CD8-positive, alpha-beta memory T cell (primary cell): Measurements from ENCODE around the gene HSPB7. TPM values are rescaled to one million over a fixed set of nuclear protein-coding genes. Genes with fewer than 3 reads are reported as not detected.

Experiments
- CTCF ChIA-PET: fragments of 350-600 bp; sonication (Branson Sonifier 250); formaldehyde crosslinking; loops from one replicate; lab custom pipeline; 2021; ENCODE audit warnings: antibody characterized with exemption; lab: Charles Lee
- POLR2A ChIA-PET: fragments of 350-600 bp; sonication (Branson Sonifier 250); formaldehyde crosslinking; loops from one replicate; lab custom pipeline; 2021; ENCODE audit warnings: antibody characterized with exemption; lab: Charles Lee
- DNase-seq, 5 donors: peaks; one replicate each; pipeline versions ENCODE4 v3.0.0 to v3.0.0-alpha.2; 2020 to 2022; ENCODE audit warnings: mixed read lengths in 1 of 5
- H3K27ac ChIP-seq: one replicate; pipeline ENCODE4 v1.7.0; 2013; ENCODE audit warnings: low read depth, mild to moderate bottlenecking, low read length, moderate library complexity
- H3K27me3 ChIP-seq: 2 replicates; pipeline ENCODE4 v1.7.0; 2013; ENCODE audit warnings: low read length, mild to moderate bottlenecking; ENCODE audit not compliant: insufficient read depth, poor library complexity, severe bottlenecking
- H3K36me3 ChIP-seq: 2 replicates; pipeline ENCODE4 v1.7.0; 2013; ENCODE audit warnings: mild to moderate bottlenecking, low read length, moderate library complexity; ENCODE audit not compliant: insufficient read depth
- H3K4me1 ChIP-seq: 2 replicates; pipeline ENCODE4 v1.7.0; 2013; ENCODE audit warnings: mild to moderate bottlenecking, low read length, moderate library complexity; ENCODE audit not compliant: insufficient read depth
- H3K4me3 ChIP-seq: 2 replicates; pipeline ENCODE4 v1.7.0; 2013; ENCODE audit warnings: mild to moderate bottlenecking, low read length
- H3K9me3 ChIP-seq: 2 replicates; pipeline ENCODE4 v1.7.0; 2013; ENCODE audit warnings: mild to moderate bottlenecking, low read length
- H3K27ac Mint-ChIP-seq, 8 donors: one replicate each; pipeline ENCODE4 v1.8.0; 2020 to 2021; ENCODE audit warnings: mixed read lengths in 8 of 8, mild to moderate bottlenecking in 6 of 8, inconsistent platforms in 3 of 8, moderate library complexity in 3 of 8
- H3K27me3 Mint-ChIP-seq, 2 donors: one replicate each; pipeline ENCODE4 v1.8.0; 2020 to 2021; ENCODE audit warnings: mixed read lengths in 2 of 2, mild to moderate bottlenecking in 1 of 2, moderate library complexity in 1 of 2
- H3K36me3 Mint-ChIP-seq, 3 donors: one replicate each; pipeline ENCODE4 v1.8.0; 2020 to 2021; ENCODE audit warnings: mixed read lengths in 3 of 3, inconsistent platforms in 1 of 3, mild to moderate bottlenecking in 1 of 3
- H3K4me1 Mint-ChIP-seq, 3 donors: one replicate each; pipeline ENCODE4 v1.8.0; 2020 to 2021; ENCODE audit warnings: mixed read lengths in 3 of 3, inconsistent platforms in 1 of 3, mild to moderate bottlenecking in 1 of 3
- H3K4me3 Mint-ChIP-seq, 7 donors: one replicate each; pipeline ENCODE4 v1.8.0; 2020 to 2021; ENCODE audit warnings: mixed read lengths in 7 of 7, mild to moderate bottlenecking in 6 of 7, moderate library complexity in 4 of 7, inconsistent platforms in 2 of 7
- H3K9me3 Mint-ChIP-seq, 5 donors: one replicate each; pipeline ENCODE4 v1.8.0; 2020 to 2022; ENCODE audit warnings: mixed read lengths in 5 of 5, mild to moderate bottlenecking in 3 of 5, moderate library complexity in 2 of 5, inconsistent platforms in 1 of 5
- polyA plus RNA-seq: library from polyadenylated mRNA; unstranded; fragments of 300-500 nt; fragmentation: Illumina TruSeq; gene quantifications from one replicate; pipeline ENCODE4 v1.2.3, GENCODE V29; 2021
- total RNA-seq, 2 experiments: library from RNA; stranded (reverse); gene quantifications; one replicate each; pipeline ENCODE4 v1.2.3, GENCODE V29; 2021

The HSPB7 gene
- total and polyA plus RNA-seq, 3 experiments from 2014 or later = not detected

- Mint-ChIP-seq H3K36me3 (no peaks in the 10 kb centered on the region), H3K4me3 (peak overlapping the region in 6 of 7 donors; percentile 5 to 70 (median 23)), H3K27me3 (peaks cover 17 to 35% of the 10 kb centered on the region in 2 donors), H3K27ac (no peak overlapping the region), H3K9me3 (no peaks in the 10 kb centered on the region), H3K4me1 (peaks cover 0 to 3% (median 0%) of the 10 kb centered on the region in 3 donors)
- Histone ChIP-seq H3K9me3 (no peaks in the 10 kb centered on the region), H3K27me3 (peaks cover 5% of the 10 kb centered on the region), H3K36me3 (no peaks in the 10 kb centered on the region), H3K4me3 (peak overlapping the region; percentile 22), H3K4me1 (peaks cover 9% of the 10 kb centered on the region), H3K27ac (peak overlapping the region; percentile 24)
- CTCF ChIA-PET = interaction anchor here (1.2 kb wide), 1 partner anchor 10 kb away, joined by 3 read pairs; no protein-coding TSS in a partner anchor
- POLR2A ChIA-PET = interaction anchor here (0.5 kb wide), 1 partner anchor 47 kb away, joined by 5 read pairs; no protein-coding TSS in a partner anchor
- DNase-seq = no peak
Measured at GRCh38 chr1:16011936-16012589, 5.8 kb downstream of the HSPB7 start.

- no peak overlapping the region for H3K4me3 ChIP-seq
- Mint-ChIP-seq H3K9me3 (no peaks in the 10 kb centered on the region), H3K27ac (no peak overlapping the region), H3K4me3 (no peak overlapping the region), H3K4me1 (peaks cover 0 to 3% (median 0%) of the 10 kb centered on the region in 3 donors), H3K36me3 (no peaks in the 10 kb centered on the region), H3K27me3 (peaks cover 17 to 35% of the 10 kb centered on the region in 2 donors)
- H3K36me3 ChIP-seq = no peaks in the 10 kb centered on the region
- H3K27ac ChIP-seq = no peak overlapping the region
- H3K27me3 ChIP-seq = peaks cover 5% of the 10 kb centered on the region
- ChIA-PET POLR2A (no interaction called here), CTCF (no interaction called here)
- no peak for DNase-seq
- H3K9me3 ChIP-seq = no peaks in the 10 kb centered on the region
- H3K4me1 ChIP-seq = peaks cover 9% of the 10 kb centered on the region
Measured at GRCh38 chr1:16010837-16011236, 7.0 kb downstream of the HSPB7 start.

- Mint-ChIP-seq H3K36me3 (no peaks in the 10 kb centered on the region), H3K4me1 (peaks cover 0 to 3% (median 0%) of the 10 kb centered on the region in 3 donors), H3K4me3 (no peak overlapping the region), H3K27ac (no peak overlapping the region), H3K27me3 (peaks cover 17 to 27% of the 10 kb centered on the region in 2 donors), H3K9me3 (no peaks in the 10 kb centered on the region)
- Histone ChIP-seq H3K27ac (no peak overlapping the region), H3K4me3 (no peak overlapping the region), H3K27me3 (peaks cover 5% of the 10 kb centered on the region), H3K9me3 (no peaks in the 10 kb centered on the region), H3K36me3 (no peaks in the 10 kb centered on the region), H3K4me1 (peaks cover 9% of the 10 kb centered on the region)
- ChIA-PET CTCF (interaction anchor here (0.6 to 2.2 kb wide), 9 partner anchors 9 to 415 kb away, joined by 3 to 5 read pairs (median 3); no protein-coding TSS in a partner anchor), POLR2A (interaction anchor here (0.6 kb wide), 1 partner anchor 176 kb away, joined by 3 read pairs; no protein-coding TSS in a partner anchor)
- no peak for DNase-seq
Measured at GRCh38 chr1:16009678-16010077, 8.2 kb downstream of the HSPB7 start.

GRCh38 chr1:16009030-16009460 lies 8.8 kb downstream of the HSPB7 start:
- H3K27me3 Mint-ChIP-seq = peaks cover 14 to 20% of the 10 kb centered on the region in 2 donors
- H3K4me1 Mint-ChIP-seq = peaks cover 0 to 3% (median 0%) of the 10 kb centered on the region in 3 donors
- H3K4me3 Mint-ChIP-seq = no peak overlapping the region
- no peaks in the 10 kb centered on the region for H3K9me3 Mint-ChIP-seq
- Histone ChIP-seq H3K4me1 (peaks cover 9% of the 10 kb centered on the region), H3K36me3 (no peaks in the 10 kb centered on the region), H3K9me3 (no peaks in the 10 kb centered on the region), H3K27me3 (peaks cover 5% of the 10 kb centered on the region), H3K4me3 (no peak overlapping the region), H3K27ac (no peak overlapping the region)
- DNase-seq = peak; percentile 49 to 81 (median 62)
- ChIA-PET POLR2A (interaction anchor here (0.7 kb wide), 1 partner anchor 218 kb away, joined by 3 read pairs; no protein-coding TSS in a partner anchor), CTCF (interaction anchor here (0.6 to 2.2 kb wide), 8 partner anchors 9 to 194 kb away, joined by 3 to 5 read pairs (median 3); no protein-coding TSS in a partner anchor)
- H3K27ac Mint-ChIP-seq = no peak overlapping the region
- H3K36me3 Mint-ChIP-seq = no peaks in the 10 kb centered on the region

GRCh38 chr1:16007671-16008341 lies 10.0 kb downstream of the HSPB7 start:
- H3K27ac Mint-ChIP-seq = peak overlapping the region in 1 of 8 donors; percentile 8
- ChIA-PET POLR2A (no interaction called here), CTCF (interaction anchor here (1.1 to 2.2 kb wide), 4 partner anchors 13 to 237 kb away, joined by 3 to 5 read pairs (median 4); no protein-coding TSS in a partner anchor)
- Histone ChIP-seq H3K4me3 (no peak overlapping the region), H3K36me3 (no peaks in the 10 kb centered on the region), H3K27me3 (no peaks in the 10 kb centered on the region), H3K4me1 (peaks cover 6% of the 10 kb centered on the region), H3K9me3 (no peaks in the 10 kb centered on the region), H3K27ac (no peak overlapping the region)
- H3K4me3 Mint-ChIP-seq = no peak overlapping the region
- peaks cover 13 to 14% of the 10 kb centered on the region in 2 donors for H3K27me3 Mint-ChIP-seq
- H3K36me3 Mint-ChIP-seq = no peaks in the 10 kb centered on the region
- peaks cover 0 to 3% (median 0%) of the 10 kb centered on the region in 3 donors for H3K4me1 Mint-ChIP-seq
- DNase-seq = no peak
- no peaks in the 10 kb centered on the region for H3K9me3 Mint-ChIP-seq

- ChIA-PET POLR2A (no interaction called here), CTCF (interaction anchor here (1.2 to 1.6 kb wide), 3 partner anchors 12 to 238 kb away, joined by 3 to 4 read pairs (median 3); no protein-coding TSS in a partner anchor)
- Histone ChIP-seq H3K27me3 (no peaks in the 10 kb centered on the region), H3K4me3 (no peak overlapping the region), H3K9me3 (no peaks in the 10 kb centered on the region), H3K36me3 (no peaks in the 10 kb centered on the region), H3K4me1 (no peaks in the 10 kb centered on the region), H3K27ac (no peak overlapping the region)
- H3K4me1 Mint-ChIP-seq = no peaks in the 10 kb centered on the region
- no peaks in the 10 kb centered on the region for H3K36me3 Mint-ChIP-seq
- peaks cover 7 to 9% of the 10 kb centered on the region in 2 donors for H3K27me3 Mint-ChIP-seq
- H3K9me3 Mint-ChIP-seq = no peaks in the 10 kb centered on the region
- no peak overlapping the region for H3K27ac Mint-ChIP-seq
- no peak overlapping the region for H3K4me3 Mint-ChIP-seq
- DNase-seq = no peak
Measured at GRCh38 chr1:16006552-16007485, 11.0 kb downstream of the HSPB7 start.

- Mint-ChIP-seq H3K4me1 (no peaks in the 10 kb centered on the region), H3K27ac (no peak overlapping the region), H3K9me3 (no peaks in the 10 kb centered on the region), H3K4me3 (no peak overlapping the region), H3K27me3 (peaks cover 3 to 9% of the 10 kb centered on the region in 2 donors), H3K36me3 (no peaks in the 10 kb centered on the region)
- H3K9me3 ChIP-seq = no peaks in the 10 kb centered on the region
- no peaks in the 10 kb centered on the region for H3K27me3 ChIP-seq
- H3K27ac ChIP-seq = no peak overlapping the region
- DNase-seq = no peak
- H3K4me3 ChIP-seq = no peak overlapping the region
- ChIA-PET CTCF (interaction anchor here (1.6 kb wide), 1 partner anchor 214 kb away, joined by 3 read pairs; no protein-coding TSS in a partner anchor), POLR2A (no interaction called here)
- H3K4me1 ChIP-seq = no peaks in the 10 kb centered on the region
- H3K36me3 ChIP-seq = no peaks in the 10 kb centered on the region
Measured at GRCh38 chr1:16006010-16006409, 11.8 kb downstream of the HSPB7 start.
